ENCODE results near the gene MFSD1. TPM values are rescaled to one million over a fixed set of nuclear protein-coding genes. Genes with fewer than 3 reads are reported as not detected.

MFSD1 gene
- total and polyA plus RNA-seq, 7 experiments from 2014 or later: 24.6 to 66.0 (median 41.1) TPM

DNA sequence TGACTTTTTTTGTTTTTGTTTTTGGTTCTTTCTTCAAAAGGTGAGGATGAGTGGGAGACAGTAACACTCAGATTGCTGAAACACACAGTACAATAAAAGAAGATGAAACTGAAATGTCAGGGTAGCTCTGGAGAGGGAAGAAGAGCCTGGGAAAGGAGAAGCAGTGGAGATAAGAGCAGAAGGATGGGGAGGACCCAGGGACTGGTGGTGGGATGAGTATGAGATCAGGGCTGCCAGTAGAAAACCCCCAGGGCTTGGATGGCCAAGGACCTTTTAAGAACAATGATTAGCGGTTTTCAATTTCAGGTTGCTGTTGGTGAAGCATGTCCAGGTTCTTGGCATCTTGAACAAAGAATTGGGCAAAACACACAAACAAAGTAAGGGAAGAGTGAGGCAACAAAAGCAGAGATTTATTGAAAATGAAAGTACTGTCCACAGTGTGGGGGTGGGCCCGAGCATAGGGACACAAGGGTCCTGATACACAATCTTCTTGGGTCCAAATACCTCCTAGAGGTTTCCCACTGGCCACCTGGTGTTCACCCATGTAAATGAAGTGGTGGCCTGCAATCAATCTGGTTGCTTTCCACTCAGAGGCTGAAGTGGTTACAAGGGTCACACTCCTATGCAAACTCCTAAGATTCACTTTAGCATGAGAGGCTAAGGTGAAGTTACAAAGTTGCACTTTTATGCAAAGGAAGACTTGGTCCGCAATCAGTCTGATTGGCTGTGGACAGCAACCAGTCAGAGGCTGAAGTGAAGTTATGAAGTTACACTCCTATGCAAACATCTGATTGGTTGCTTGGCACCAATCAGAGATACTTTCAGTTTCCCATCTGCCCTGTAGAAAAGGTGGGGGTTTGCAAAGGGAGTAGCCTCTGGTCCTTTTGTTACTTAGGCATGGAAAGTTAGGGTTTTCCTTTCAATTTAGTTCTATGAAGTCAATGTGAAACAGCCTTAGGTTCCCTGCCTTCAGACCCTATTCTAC lies 26.1 kb upstream of the MFSD1 start:
- ChIA-PET POLR2A (no interaction called here), CTCF (no interaction called here)
- Mint-ChIP-seq H3K4me1 (peaks cover 0 to 5% (median 0%) of the 10 kb centered on the region in 7 donors), H3K36me3 (peaks cover 0 to 5% (median 0%) of the 10 kb centered on the region in 5 donors), H3K9me3 (no peaks in the 10 kb centered on the region), H3K4me3 (no peak overlapping the region), H3K27me3 (no peaks in the 10 kb centered on the region), H3K27ac (peak overlapping the region in 1 of 9 donors; percentile 7)
- no peak overlapping the region for H3K27ac ChIP-seq (ENCODE audit: low read depth, low read length)
- H3K9me3 ChIP-seq (ENCODE audit: control insufficient read depth in 2 of 3, low read length in 3 of 3): no peaks in the 10 kb centered on the region
- DNase-seq (no peak), ATAC-seq (no peak)
- H3K4me1 ChIP-seq (ENCODE audit: control insufficient read depth in 2 of 2, insufficient read depth in 2 of 2, low read length in 2 of 2): no peaks in the 10 kb centered on the region
- H3K36me3 ChIP-seq (ENCODE audit: control insufficient read depth in 2 of 3, insufficient read depth in 3 of 3, low read length in 3 of 3): no peaks in the 10 kb centered on the region
- H3K27me3 ChIP-seq (ENCODE audit: control insufficient read depth in 2 of 2, insufficient read depth in 2 of 2, low read length in 2 of 2): no peaks in the 10 kb centered on the region
- no peak overlapping the region for H3K4me3 ChIP-seq (ENCODE audit: low read length)
- intact Hi-C loops (cut with micrococcal nuclease): no loop called here

DNA sequence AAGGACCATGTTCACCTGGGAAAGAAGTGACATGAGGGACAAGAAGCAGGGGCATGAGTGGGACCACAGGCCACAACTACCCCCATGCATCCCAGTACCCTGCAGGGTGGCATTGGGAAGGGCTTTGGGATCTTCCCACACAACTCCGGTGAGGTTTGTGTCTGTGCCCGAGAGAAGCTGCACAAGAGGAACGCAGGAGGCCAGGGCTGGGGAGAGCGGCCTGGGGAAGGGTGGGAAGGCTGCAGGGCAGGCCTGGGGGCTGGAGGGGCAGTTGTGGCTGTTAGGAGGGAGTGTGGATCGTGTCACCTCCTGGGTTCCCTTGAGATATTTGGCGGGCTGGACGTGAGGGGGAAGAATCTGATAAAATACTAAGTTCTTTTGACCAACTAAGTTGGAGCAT lies 25.3 kb upstream of the MFSD1 start:
- no peaks in the 10 kb centered on the region for H3K36me3 ChIP-seq (ENCODE audit: control insufficient read depth in 2 of 3, insufficient read depth in 3 of 3, low read length in 3 of 3)
- no peak for ATAC-seq
- H3K4me1 ChIP-seq (ENCODE audit: control insufficient read depth in 2 of 2, insufficient read depth in 2 of 2, low read length in 2 of 2): no peaks in the 10 kb centered on the region
- no peak overlapping the region for H3K4me3 Mint-ChIP-seq
- intact Hi-C loops (cut with micrococcal nuclease): no loop called here
- DNase-seq: no peak
- peaks cover 0 to 5% (median 0%) of the 10 kb centered on the region in 7 donors for H3K4me1 Mint-ChIP-seq
- no peaks in the 10 kb centered on the region for H3K9me3 Mint-ChIP-seq
- H3K27ac ChIP-seq (ENCODE audit: low read depth, low read length): no peak overlapping the region
- peaks cover 0 to 5% (median 0%) of the 10 kb centered on the region in 5 donors for H3K36me3 Mint-ChIP-seq
- CTCF ChIA-PET: no interaction called here
- H3K27me3 Mint-ChIP-seq: no peaks in the 10 kb centered on the region
- H3K27ac Mint-ChIP-seq: no peak overlapping the region
- no peaks in the 10 kb centered on the region for H3K27me3 ChIP-seq (ENCODE audit: control insufficient read depth in 2 of 2, insufficient read depth in 2 of 2, low read length in 2 of 2)
- H3K9me3 ChIP-seq (ENCODE audit: control insufficient read depth in 2 of 3, low read length in 3 of 3): no peaks in the 10 kb centered on the region
- H3K4me3 ChIP-seq (ENCODE audit: low read length): no peak overlapping the region
- POLR2A ChIA-PET: no interaction called here

DNA sequence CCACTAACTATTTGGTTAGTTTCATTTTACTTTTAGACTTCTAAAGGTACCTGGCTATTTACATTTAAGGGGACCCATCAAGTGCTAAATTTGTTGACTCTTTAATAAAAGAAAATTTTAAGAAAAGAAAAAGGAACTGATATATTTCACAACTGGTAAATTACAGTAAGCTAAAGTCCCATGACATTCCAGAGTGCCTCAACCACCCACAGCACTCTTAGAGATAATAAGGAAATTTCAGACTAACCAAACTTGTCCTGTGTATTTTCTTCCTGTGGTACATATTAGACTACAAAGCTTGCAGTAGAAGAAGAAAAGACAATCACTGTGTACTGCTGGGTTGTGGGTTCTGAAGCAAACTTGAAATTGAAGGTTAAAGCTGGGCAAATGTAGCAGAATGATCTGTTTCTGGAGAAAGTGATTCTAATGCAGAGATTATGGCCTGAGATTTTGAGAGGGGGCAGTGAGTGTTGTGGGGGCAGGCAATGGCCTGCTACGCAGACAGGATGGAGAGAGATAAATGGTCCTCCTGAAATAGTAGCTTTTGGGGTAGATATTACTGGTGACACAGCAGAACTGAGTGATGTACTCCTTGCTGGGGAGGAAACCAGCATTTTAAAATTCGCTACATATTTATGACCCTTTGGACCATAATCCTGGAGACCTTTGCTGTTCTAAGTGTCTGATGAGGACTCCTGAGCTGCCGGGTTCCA lies 24.5 kb upstream of the MFSD1 start:
- DNase-seq (no peak), ATAC-seq (no peak)
- Mint-ChIP-seq H3K27ac (no peak overlapping the region), H3K4me3 (no peak overlapping the region), H3K27me3 (no peaks in the 10 kb centered on the region), H3K4me1 (peaks cover 0 to 5% (median 0%) of the 10 kb centered on the region in 7 donors), H3K9me3 (no peaks in the 10 kb centered on the region), H3K36me3 (peaks cover 0 to 6% (median 0%) of the 10 kb centered on the region in 5 donors)
- no peak overlapping the region for H3K4me3 ChIP-seq (ENCODE audit: low read length)
- no peak overlapping the region for H3K27ac ChIP-seq (ENCODE audit: low read depth, low read length)
- H3K9me3 ChIP-seq (ENCODE audit: control insufficient read depth in 2 of 3, low read length in 3 of 3): no peaks in the 10 kb centered on the region
- intact Hi-C loops (cut with micrococcal nuclease): no loop called here
- POLR2A ChIA-PET: no interaction called here
- no peaks in the 10 kb centered on the region for H3K27me3 ChIP-seq (ENCODE audit: control insufficient read depth in 2 of 2, insufficient read depth in 2 of 2, low read length in 2 of 2)
- CTCF ChIA-PET: no interaction called here
- H3K36me3 ChIP-seq (ENCODE audit: control insufficient read depth in 2 of 3, insufficient read depth in 3 of 3, low read length in 3 of 3): no peaks in the 10 kb centered on the region
- H3K4me1 ChIP-seq (ENCODE audit: control insufficient read depth in 2 of 2, insufficient read depth in 2 of 2, low read length in 2 of 2): no peaks in the 10 kb centered on the region

DNA sequence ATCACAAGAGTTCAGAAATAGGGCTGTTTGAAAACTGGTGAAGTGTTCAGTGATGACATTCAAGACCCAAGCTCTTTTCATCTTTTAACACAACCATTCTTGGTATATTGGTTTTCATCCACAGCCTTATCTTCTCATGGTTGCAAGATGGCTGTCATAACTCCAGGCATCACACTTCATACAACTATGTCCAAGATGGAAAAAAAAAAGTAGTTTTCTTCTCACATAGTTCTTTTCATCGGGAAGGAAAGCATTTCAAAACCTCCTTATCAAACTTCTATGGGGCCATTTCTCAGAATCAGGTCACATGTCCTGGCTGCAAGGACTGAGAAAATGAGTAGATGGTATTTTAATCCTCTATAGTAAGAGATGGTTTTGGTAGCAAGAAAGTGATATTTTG lies 21.1 kb upstream of the MFSD1 start:
- no peak overlapping the region for H3K4me3 ChIP-seq (ENCODE audit: low read length)
- H3K27ac Mint-ChIP-seq: no peak overlapping the region
- ATAC-seq: no peak
- H3K36me3 ChIP-seq (ENCODE audit: control insufficient read depth in 2 of 3, insufficient read depth in 3 of 3, low read length in 3 of 3): no peaks in the 10 kb centered on the region
- DNase-seq: no peak
- H3K4me1 ChIP-seq (ENCODE audit: control insufficient read depth in 2 of 2, insufficient read depth in 2 of 2, low read length in 2 of 2): no peaks in the 10 kb centered on the region
- CTCF ChIA-PET: no interaction called here
- peaks cover 0 to 4% (median 0%) of the 10 kb centered on the region in 5 donors for H3K36me3 Mint-ChIP-seq
- H3K27ac ChIP-seq (ENCODE audit: low read depth, low read length): no peak overlapping the region
- no peaks in the 10 kb centered on the region for H3K27me3 ChIP-seq (ENCODE audit: control insufficient read depth in 2 of 2, insufficient read depth in 2 of 2, low read length in 2 of 2)
- no peaks in the 10 kb centered on the region for H3K9me3 Mint-ChIP-seq
- no peaks in the 10 kb centered on the region for H3K9me3 ChIP-seq (ENCODE audit: control insufficient read depth in 2 of 3, low read length in 3 of 3)
- no peak overlapping the region for H3K4me3 Mint-ChIP-seq
- POLR2A ChIA-PET: no interaction called here
- no peaks in the 10 kb centered on the region for H3K4me1 Mint-ChIP-seq
- no peaks in the 10 kb centered on the region for H3K27me3 Mint-ChIP-seq
- intact Hi-C loops (cut with micrococcal nuclease): no loop called here

DNA sequence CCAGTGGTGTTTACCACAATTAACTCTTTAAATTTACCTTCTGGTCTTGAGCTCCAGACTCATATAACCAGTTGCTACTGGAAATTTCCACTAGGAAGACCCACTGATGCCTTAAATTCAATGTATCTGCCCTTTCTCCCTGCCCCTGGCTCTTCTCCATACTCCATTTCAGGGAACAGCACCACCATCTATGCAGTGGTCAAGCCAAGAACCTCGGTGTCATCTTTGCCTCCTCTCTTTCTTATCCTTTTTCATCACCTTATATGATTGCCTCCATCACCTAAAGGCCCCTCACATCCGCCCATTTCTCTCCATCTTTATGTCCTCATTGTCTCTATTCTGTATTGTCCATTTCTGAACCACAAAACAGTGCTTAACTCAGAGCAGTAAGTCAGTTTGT lies 20.7 kb upstream of the MFSD1 start:
- intact Hi-C loops (cut with micrococcal nuclease): no loop called here

DNA sequence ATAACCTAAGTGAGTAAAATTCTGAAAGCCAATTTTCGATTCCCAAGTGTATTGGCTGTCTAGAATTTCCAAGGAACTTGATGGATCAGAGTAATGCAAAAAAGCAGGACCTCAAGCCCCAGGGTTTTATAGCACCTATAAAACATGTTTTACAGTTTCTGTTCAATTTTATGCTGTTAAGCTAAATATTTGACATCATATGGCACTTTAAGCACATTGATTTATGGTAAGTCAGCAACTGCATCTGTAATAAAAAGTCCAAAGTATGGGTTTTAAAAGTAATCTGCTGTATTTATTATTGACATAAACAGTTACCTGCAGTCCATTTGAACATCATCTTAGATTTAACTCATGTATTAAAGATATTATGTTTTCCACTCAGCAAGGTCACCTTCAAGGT lies 20.0 kb upstream of the MFSD1 start:
- Histone ChIP-seq H3K27ac (ENCODE audit: low read depth, low read length) (no peak overlapping the region), H3K9me3 (ENCODE audit: control insufficient read depth in 2 of 3, low read length in 3 of 3) (no peaks in the 10 kb centered on the region), H3K4me1 (ENCODE audit: control insufficient read depth in 2 of 2, insufficient read depth in 2 of 2, low read length in 2 of 2) (no peaks in the 10 kb centered on the region), H3K36me3 (ENCODE audit: control insufficient read depth in 2 of 3, insufficient read depth in 3 of 3, low read length in 3 of 3) (no peaks in the 10 kb centered on the region), H3K27me3 (ENCODE audit: control insufficient read depth in 2 of 2, insufficient read depth in 2 of 2, low read length in 2 of 2) (no peaks in the 10 kb centered on the region), H3K4me3 (ENCODE audit: low read length) (no peak overlapping the region)
- Mint-ChIP-seq H3K4me3 (no peak overlapping the region), H3K36me3 (peaks cover 0 to 4% (median 0%) of the 10 kb centered on the region in 5 donors), H3K4me1 (no peaks in the 10 kb centered on the region), H3K27me3 (no peaks in the 10 kb centered on the region), H3K9me3 (no peaks in the 10 kb centered on the region), H3K27ac (no peak overlapping the region)
- CTCF ChIA-PET: no interaction called here
- intact Hi-C loops (cut with micrococcal nuclease): no loop called here
- ATAC-seq (no peak), DNase-seq (no peak)
- POLR2A ChIA-PET: no interaction called here

More for the DNA sequence above, 20.7 kb upstream of the MFSD1 start:
- H3K4me1 ChIP-seq (ENCODE audit: control insufficient read depth in 2 of 2, insufficient read depth in 2 of 2, low read length in 2 of 2): no peaks in the 10 kb centered on the region
- Mint-ChIP-seq H3K4me3 (no peak overlapping the region), H3K4me1 (no peaks in the 10 kb centered on the region), H3K27ac (no peak overlapping the region), H3K9me3 (no peaks in the 10 kb centered on the region), H3K36me3 (peaks cover 0 to 4% (median 0%) of the 10 kb centered on the region in 5 donors), H3K27me3 (no peaks in the 10 kb centered on the region)
- ChIA-PET CTCF (no interaction called here), POLR2A (no interaction called here)
- H3K9me3 ChIP-seq (ENCODE audit: control insufficient read depth in 2 of 3, low read length in 3 of 3): no peaks in the 10 kb centered on the region
- ATAC-seq (no peak), DNase-seq (no peak)
- no peaks in the 10 kb centered on the region for H3K36me3 ChIP-seq (ENCODE audit: control insufficient read depth in 2 of 3, insufficient read depth in 3 of 3, low read length in 3 of 3)
- H3K27me3 ChIP-seq (ENCODE audit: control insufficient read depth in 2 of 2, insufficient read depth in 2 of 2, low read length in 2 of 2): no peaks in the 10 kb centered on the region
- H3K4me3 ChIP-seq (ENCODE audit: low read length): no peak overlapping the region
- no peak overlapping the region for H3K27ac ChIP-seq (ENCODE audit: low read depth, low read length)
